Measurements from ENCODE around the gene C1orf21.

The C1orf21 gene

DNA sequence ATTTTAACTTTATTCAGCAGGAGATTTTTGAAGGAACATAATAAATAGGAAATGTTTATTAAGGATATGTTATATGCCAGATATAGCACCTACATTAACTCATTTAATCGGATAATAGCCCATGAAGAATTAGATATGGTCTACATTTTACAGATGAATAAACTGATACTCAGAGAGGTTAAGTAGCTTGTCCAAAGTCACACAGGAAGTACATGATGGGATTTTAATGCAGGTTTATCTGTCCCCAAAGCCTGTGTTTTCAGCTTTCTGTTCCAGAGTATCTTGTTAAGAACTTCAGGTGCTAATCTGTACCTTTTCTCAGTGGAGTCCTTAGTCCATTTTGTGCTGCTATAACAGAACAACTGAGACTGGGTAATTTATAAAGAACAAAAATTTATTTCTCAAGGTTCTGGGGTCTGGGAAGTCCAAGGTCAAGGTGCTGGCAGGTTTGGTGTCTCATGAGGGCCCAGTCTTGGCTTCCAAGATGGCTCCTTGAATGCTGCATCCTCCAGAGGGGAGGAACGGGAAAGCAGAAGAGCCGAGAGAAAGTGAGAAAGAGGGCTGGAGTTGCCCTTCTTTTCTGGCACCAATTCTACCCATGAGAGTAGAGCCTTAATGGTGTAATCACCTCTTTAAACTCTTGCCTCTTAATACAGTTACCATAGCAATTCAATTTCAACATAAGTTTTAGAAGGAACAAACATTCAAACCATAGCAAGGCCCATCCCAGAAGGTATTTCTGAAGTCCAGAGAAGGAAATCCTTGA, 17.3 kb downstream of the C1orf21 start:
- Histone ChIP-seq H3K9ac (no peak overlapping the region), H3K4me3 (no peak overlapping the region), H3K27ac (no peak overlapping the region), H3K36me3 (0 out of 22 replicates have a peak, but pooled peaks cover 0 to 4% (median 0%) of the 10 kb centered on the region in 11 experiments), H3K9me3 (replicated peaks in 1 of 11) (no peaks in the 10 kb centered on the region), H3K4me1 (peaks cover 0 to 39% (median 0%) of the 10 kb centered on the region in 10 experiments; a peak in 6 of 20 replicates), H3K4me2 (no peak overlapping the region), H4K20me1 (peaks cover 0 to 93% (median 0%) of the 10 kb centered on the region in 11 experiments; a peak in 5 of 22 replicates), H3K27me3 (no peaks in the 10 kb centered on the region)
- no peak for TF ChIP-seq Cebpa-rat (IDR thresholded peaks at IDR 0.05)

DNA sequence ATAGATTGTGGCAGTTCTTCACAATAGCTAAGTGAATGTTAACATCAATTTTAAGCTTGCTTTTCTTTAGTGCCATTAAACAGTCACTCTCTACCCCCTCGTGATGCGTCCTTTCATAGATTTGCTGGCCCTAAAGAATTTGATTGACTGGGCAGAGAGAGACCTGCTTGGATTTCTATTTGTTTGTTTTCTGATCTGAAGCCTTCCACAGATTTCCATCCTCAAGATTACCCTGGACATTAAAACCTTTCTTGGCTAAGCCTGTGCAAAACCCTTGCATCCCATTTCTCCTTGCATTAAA, 17.8 kb downstream of the C1orf21 start:
- H3K4me3 ChIP-seq = no peak overlapping the region

DNA sequence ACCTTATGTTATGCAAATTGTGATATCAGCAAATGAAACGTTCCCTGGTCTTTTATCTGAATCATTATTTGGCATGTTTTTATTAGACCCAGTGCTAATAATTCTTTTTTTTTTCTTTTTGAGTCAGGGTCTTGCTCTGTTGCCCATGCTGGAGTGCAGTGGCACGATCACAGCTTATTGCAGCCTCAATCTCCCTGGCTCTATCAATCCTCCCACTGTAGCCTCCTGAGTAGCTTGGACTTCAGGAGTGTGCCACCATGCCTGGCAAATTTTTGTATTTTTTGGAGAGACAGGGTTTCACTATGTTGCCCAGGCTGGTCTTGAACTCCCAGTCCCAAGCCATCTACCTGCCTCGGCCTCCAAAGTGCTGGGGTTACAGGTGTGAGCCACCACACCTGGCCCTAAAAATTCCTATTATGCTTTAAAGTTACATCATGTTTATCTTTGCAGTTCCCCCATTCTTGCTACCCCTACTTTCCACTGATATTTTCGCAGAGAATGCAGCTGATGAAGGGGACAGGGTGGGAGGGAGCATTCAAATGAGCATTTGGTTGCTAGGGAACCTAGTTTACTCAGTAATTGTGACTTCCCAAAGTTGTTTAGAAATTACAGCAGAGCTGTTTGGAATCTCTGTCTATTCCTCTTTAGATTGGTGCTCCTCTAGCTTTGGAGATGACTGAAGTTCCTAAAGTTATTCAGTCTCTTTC, 18.4 kb downstream of the C1orf21 start:
- Histone ChIP-seq H3K27ac (no peak overlapping the region), H3K36me3 (0 out of 22 replicates have a peak, but pooled peaks cover 0 to 4% (median 0%) of the 10 kb centered on the region in 11 experiments), H3K4me2 (0 out of 22 replicates have a peak overlapping the region, but pooled peaks of 1 of the 11 experiments have one; percentile 2), H4K20me1 (peaks cover 0 to 92% (median 0%) of the 10 kb centered on the region in 11 experiments; a peak in 5 of 22 replicates), H3K9ac (no peak overlapping the region), H3K4me1 (peaks cover 0 to 40% (median 0%) of the 10 kb centered on the region in 10 experiments; a peak in 6 of 20 replicates), H3K27me3 (no peaks in the 10 kb centered on the region), H3K4me3 (no peak overlapping the region), H3K9me3 (replicated peaks in 1 of 11) (no peaks in the 10 kb centered on the region)
- no peak for TF ChIP-seq Cebpa-rat (IDR thresholded peaks at IDR 0.05)

More for the DNA sequence above, 17.8 kb downstream of the C1orf21 start:
- no peaks in the 10 kb centered on the region for H3K27me3 ChIP-seq
- H3K36me3 ChIP-seq = 0 out of 22 replicates have a peak, but pooled peaks cover 0 to 4% (median 0%) of the 10 kb centered on the region in 11 experiments
- H3K4me2 ChIP-seq = no peak overlapping the region
- H3K4me1 ChIP-seq = peaks cover 0 to 39% (median 0%) of the 10 kb centered on the region in 10 experiments; a peak in 6 of 20 replicates
- no peak for TF ChIP-seq Cebpa-rat (IDR thresholded peaks at IDR 0.05)
- no peak overlapping the region for H3K9ac ChIP-seq
- H4K20me1 ChIP-seq = peaks cover 0 to 93% (median 0%) of the 10 kb centered on the region in 11 experiments; a peak in 5 of 22 replicates
- H3K9me3 ChIP-seq (replicated peaks in 1 of 11) = no peaks in the 10 kb centered on the region
- no peak overlapping the region for H3K27ac ChIP-seq

DNA sequence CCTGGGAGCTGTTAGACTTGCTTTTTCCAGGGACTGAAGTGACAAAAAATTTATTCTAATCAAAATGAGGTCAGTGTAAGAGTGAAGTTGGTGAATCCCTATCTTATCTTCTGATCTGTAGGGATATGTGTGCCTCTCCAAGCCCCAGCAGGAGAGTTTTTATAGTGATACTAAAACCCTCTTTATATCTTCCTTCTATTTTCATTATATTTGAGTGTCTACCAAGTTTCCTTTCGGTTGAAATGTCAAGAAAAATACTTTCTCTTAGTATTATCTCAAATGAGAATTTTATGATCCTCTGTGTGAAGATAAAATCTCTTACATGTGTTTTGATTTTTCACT, 18.9 kb downstream of the C1orf21 start:
- Histone ChIP-seq H3K9me3 (replicated peaks in 1 of 11) (no peaks in the 10 kb centered on the region), H3K4me3 (no peak overlapping the region), H4K20me1 (peaks cover 0 to 86% (median 0%) of the 10 kb centered on the region in 11 experiments; a peak in 5 of 22 replicates), H3K9ac (no peak overlapping the region), H3K4me2 (0 out of 22 replicates have a peak overlapping the region, but pooled peaks of 1 of the 11 experiments have one; percentile 2), H3K4me1 (peaks cover 0 to 40% (median 0%) of the 10 kb centered on the region in 10 experiments; a peak in 6 of 20 replicates), H3K27me3 (no peaks in the 10 kb centered on the region), H3K36me3 (0 out of 22 replicates have a peak, but pooled peaks cover 0 to 4% (median 0%) of the 10 kb centered on the region in 11 experiments), H3K27ac (no peak overlapping the region)
- TF ChIP-seq Cebpa-rat (IDR thresholded peaks at IDR 0.05) = no peak

DNA sequence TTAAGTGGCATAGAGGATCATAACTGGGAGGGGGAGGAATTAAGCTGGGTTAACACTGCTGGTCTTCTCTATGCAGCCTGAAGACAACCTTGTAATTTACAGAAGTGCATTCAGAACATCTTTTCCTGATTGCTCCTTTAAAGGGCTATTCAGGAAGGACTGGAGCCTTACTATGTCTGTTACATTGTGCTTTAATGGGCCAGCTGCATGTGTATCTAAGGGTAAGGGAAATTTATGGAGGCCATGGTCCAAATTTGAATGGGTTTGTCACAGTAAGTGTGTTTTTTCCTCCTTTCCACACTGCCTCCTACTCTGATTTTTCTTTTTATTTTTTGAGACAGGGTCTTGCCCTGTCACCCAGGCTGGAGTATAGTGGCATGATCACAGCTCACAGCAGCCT, 19.6 kb downstream of the C1orf21 start:
- Histone ChIP-seq H3K36me3 (0 out of 22 replicates have a peak, but pooled peaks cover 0 to 4% (median 0%) of the 10 kb centered on the region in 11 experiments), H3K9ac (no peak overlapping the region), H3K9me3 (replicated peaks in 1 of 11) (no peaks in the 10 kb centered on the region), H3K27ac (no peak overlapping the region), H3K27me3 (no peaks in the 10 kb centered on the region), H3K4me3 (no peak overlapping the region), H3K4me1 (peaks cover 0 to 40% (median 0%) of the 10 kb centered on the region in 10 experiments; a peak in 6 of 20 replicates), H3K4me2 (no peak overlapping the region), H4K20me1 (peaks cover 0 to 79% (median 0%) of the 10 kb centered on the region in 11 experiments; a peak in 5 of 22 replicates)
- TF ChIP-seq Cebpa-rat (IDR thresholded peaks at IDR 0.05) = no peak

DNA sequence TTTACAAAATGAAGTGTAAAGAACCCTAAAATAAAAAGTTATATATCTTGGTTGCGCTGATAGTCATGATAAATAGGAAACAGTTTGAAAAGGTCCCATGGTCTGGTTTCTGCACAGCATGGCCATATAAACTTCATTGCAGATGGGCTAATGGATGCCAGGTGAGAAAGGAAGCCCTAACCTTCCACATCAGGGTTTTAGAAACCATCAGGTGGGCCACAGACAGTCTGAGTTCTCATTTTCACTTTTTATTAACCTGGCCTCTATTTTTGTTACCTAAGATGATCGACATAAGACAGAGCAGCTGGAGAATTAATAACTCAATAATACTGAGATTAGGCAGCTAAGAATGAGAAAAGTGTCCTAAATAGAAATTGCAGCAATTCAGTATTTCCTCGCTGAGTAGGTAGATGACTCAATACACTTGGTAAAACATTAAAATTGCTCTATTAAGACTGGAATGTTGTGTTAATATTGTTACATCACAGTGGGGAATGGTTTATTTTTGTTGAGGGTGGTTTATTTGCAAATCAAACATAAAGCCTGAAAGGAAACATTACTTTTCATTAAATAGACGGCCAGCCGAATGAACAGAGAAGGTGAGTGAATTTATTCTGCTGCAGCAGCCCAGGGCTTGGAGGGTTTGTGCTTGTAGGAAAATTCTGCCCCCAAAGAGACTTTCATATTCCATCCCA, 21.1 kb downstream of the C1orf21 start:
- H3K27ac ChIP-seq = no peak overlapping the region
- H4K20me1 ChIP-seq = peaks cover 0 to 79% (median 0%) of the 10 kb centered on the region in 11 experiments; a peak in 5 of 22 replicates
- no peaks in the 10 kb centered on the region for H3K27me3 ChIP-seq
- no peak overlapping the region for H3K4me3 ChIP-seq
- H3K36me3 ChIP-seq = peaks cover 0 to 9% (median 0%) of the 10 kb centered on the region in 11 experiments; a peak in 1 of 22 replicates
- TF ChIP-seq Cebpa-rat (IDR thresholded peaks at IDR 0.05) = no peak
- H3K9ac ChIP-seq = no peak overlapping the region
- peak overlapping the region in 1 of 11 experiments; percentile 49; a peak in 2 of 22 replicates for H3K4me2 ChIP-seq
- no peaks in the 10 kb centered on the region for H3K9me3 ChIP-seq (replicated peaks in 1 of 11)
- H3K4me1 ChIP-seq = peaks cover 0 to 40% (median 0%) of the 10 kb centered on the region in 10 experiments; a peak in 6 of 20 replicates

DNA sequence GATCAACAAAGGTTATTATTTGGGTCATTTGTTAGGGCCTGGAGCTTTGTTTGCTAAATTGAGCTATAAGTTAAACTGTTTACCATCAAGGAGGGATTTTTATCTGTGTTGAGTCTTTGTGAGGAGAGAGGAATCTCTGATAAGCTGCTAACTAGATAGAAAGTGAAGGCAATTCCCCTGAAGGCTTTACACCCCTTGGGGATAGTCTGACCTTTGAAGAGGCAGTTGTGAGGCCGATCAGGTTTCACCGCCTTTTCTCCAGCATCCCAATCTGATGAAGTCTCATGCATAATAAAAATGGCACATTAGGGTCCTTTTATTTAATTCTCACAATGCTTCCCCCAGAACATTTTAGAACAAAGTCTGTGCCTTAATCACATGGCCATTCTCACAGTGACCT, 21.8 kb downstream of the C1orf21 start:
- peak overlapping the region in 4 of 11 experiments; percentile 6 to 49 (median 40); a peak in 5 of 22 replicates for H3K4me2 ChIP-seq
- peaks cover 0 to 75% (median 0%) of the 10 kb centered on the region in 11 experiments; a peak in 5 of 22 replicates for H4K20me1 ChIP-seq
- H3K4me1 ChIP-seq = peaks cover 0 to 40% (median 0%) of the 10 kb centered on the region in 10 experiments; a peak in 6 of 20 replicates
- H3K36me3 ChIP-seq = peaks cover 0 to 14% (median 0%) of the 10 kb centered on the region in 11 experiments; a peak in 3 of 22 replicates
- H3K27me3 ChIP-seq = no peaks in the 10 kb centered on the region
- H3K4me3 ChIP-seq = no peak overlapping the region
- no peak overlapping the region for H3K9ac ChIP-seq
- no peak for TF ChIP-seq Cebpa-rat (IDR thresholded peaks at IDR 0.05)
- H3K9me3 ChIP-seq (replicated peaks in 1 of 11) = no peaks in the 10 kb centered on the region
- no peak overlapping the region for H3K27ac ChIP-seq

DNA sequence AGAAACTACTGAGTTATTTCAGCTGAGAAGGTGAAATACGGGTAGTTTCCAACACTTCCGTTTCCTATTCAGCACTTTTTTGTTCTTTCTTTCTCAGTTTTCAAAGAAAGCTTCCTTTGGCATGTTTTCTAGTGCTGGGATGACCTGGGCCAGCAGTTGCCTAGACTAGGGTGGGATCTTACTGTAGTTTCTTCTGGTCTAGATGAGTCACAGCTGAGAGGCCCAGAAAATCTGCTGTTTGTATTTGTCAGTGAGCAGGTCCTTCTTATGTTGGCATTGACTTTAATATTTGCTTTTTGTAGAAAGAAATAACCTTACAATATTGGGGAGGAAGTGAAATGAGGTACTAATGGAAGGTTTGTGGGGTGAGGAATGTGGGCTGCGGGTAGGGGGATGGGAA, 22.2 kb downstream of the C1orf21 start:
- Histone ChIP-seq H3K9ac (no peak overlapping the region), H4K20me1 (peaks cover 0 to 70% (median 0%) of the 10 kb centered on the region in 11 experiments; a peak in 5 of 22 replicates), H3K27me3 (no peaks in the 10 kb centered on the region), H3K9me3 (replicated peaks in 1 of 11) (no peaks in the 10 kb centered on the region), H3K4me2 (peak overlapping the region in 4 of 11 experiments; percentile 6 to 49 (median 40); a peak in 6 of 22 replicates), H3K4me3 (no peak overlapping the region), H3K36me3 (peaks cover 0 to 18% (median 0%) of the 10 kb centered on the region in 11 experiments; a peak in 3 of 22 replicates), H3K27ac (no peak overlapping the region), H3K4me1 (peaks cover 0 to 40% (median 0%) of the 10 kb centered on the region in 10 experiments; a peak in 6 of 20 replicates)
- TF ChIP-seq Cebpa-rat (IDR thresholded peaks at IDR 0.05) = no peak

All from BLaER1 treated with 17β-estradiol and CSF1 and Interleukin-3, amounts not matched to agents 10 nM and 100 nM (cell line).